HepG2 (cell line): ENCODE results near the gene SPAG9. TPM values are rescaled to one million over a fixed set of nuclear protein-coding genes. Genes with fewer than 3 reads are reported as not detected.

Experiments
- ATAC-seq: fragments of 200-7000 bp; cut with Tn5 transposase; 3 replicates; pipeline ENCODE4 v1.9.1; 2020; ENCODE audit warnings: mild to moderate bottlenecking, moderate library complexity
- BruUV-seq: library from RNA; stranded (reverse); fragments of 400-500 nt; replicated peaks from 2 replicates; lab custom pipeline; 2021; lab: Mats Ljungman, UMichigan
- CTCF ChIA-PET: fragments of 300-600 bp; formaldehyde crosslinking; extraction: SDS; loops from one replicate; lab custom pipeline; 2021; ENCODE audit warnings: low total read pairs, inconsistent platforms, low intra/inter-chr PET ratio; lab: Yijun Ruan, JAX
- POLR2A ChIA-PET: fragments of 350-600 bp; sonication (Branson Sonifier 250); formaldehyde crosslinking; loops from one replicate; lab custom pipeline; 2020; ENCODE audit warnings: antibody characterized with exemption, inconsistent platforms; lab: Yijun Ruan, JAX
- DNase-seq: peaks from one replicate; pipeline ENCODE4 v3.0.0-alpha.2; 2015; ENCODE audit warnings: low spot score
- FAIRE-seq: peaks from 3 replicates; lab custom pipeline; 2011; peaks lifted over from hg19 to GRCh38; lab: Jason Lieb, UNC
- H2AFZ ChIP-seq: one replicate; pipeline ENCODE4 v1.6.1; 2011; ENCODE audit warnings: low read length, inconsistent platforms
- H3K27ac ChIP-seq: fragments of 300-600 bp; 3 replicates; pipeline ENCODE4 v1.8.0; 2011; ENCODE audit warnings: mixed run types, mild to moderate bottlenecking, mixed read lengths, low read length, inconsistent platforms; ENCODE audit not compliant: insufficient read depth; ENCODE audit errors: extremely low read length
- H3K27me3 ChIP-seq, 2 experiments: fragments of 200-600 bp in 1 of 2; 2 replicates in 1 of 2; 3 replicates in 1 of 2; pipeline versions ENCODE4 v1.6.0 to v1.8.0; 2011; ENCODE audit warnings: low read length in 2 of 2, mild to moderate bottlenecking in 2 of 2, moderate library complexity in 2 of 2, inconsistent platforms in 1 of 2; ENCODE audit not compliant: insufficient read depth in 2 of 2, control insufficient read depth in 1 of 2
- H3K36me3 ChIP-seq, 2 experiments: fragments of 200-600 bp in 1 of 2; replicated peaks in 1 of 2; 2 replicates in 1 of 2; 3 replicates in 1 of 2; pipeline versions ENCODE4 v1.5.1 to v1.8.0; 2011; ENCODE audit warnings: low read length in 2 of 2, inconsistent platforms in 1 of 2; ENCODE audit not compliant: insufficient read depth in 2 of 2, control insufficient read depth in 1 of 2
- H3K4me1 ChIP-seq: 2 replicates; pipeline ENCODE4 v1.5.1; 2012; ENCODE audit warnings: low read length, inconsistent platforms; ENCODE audit not compliant: insufficient read depth
- H3K4me2 ChIP-seq: 2 replicates; pipeline ENCODE4 v1.6.0; 2011; ENCODE audit warnings: low read depth, low read length, inconsistent platforms
- H3K4me3 ChIP-seq, 3 experiments: fragments of 200-600 bp in 1 of 3; sonication (generic), shearing (Covaris generic) in 1 of 3; replicated peaks in 1 of 3; 2 replicates each; pipeline ENCODE4 v1.5.1; 2011 to 2016; ENCODE audit warnings: low read length in 3 of 3, inconsistent platforms in 2 of 3, low read depth in 2 of 3, mild to moderate bottlenecking in 2 of 3, control low read depth in 1 of 3, mixed read lengths in 1 of 3; ENCODE audit not compliant: insufficient read depth in 1 of 3
- H3K79me2 ChIP-seq: one replicate; pipeline ENCODE4 v1.6.1; 2011; ENCODE audit warnings: low read length, inconsistent platforms; ENCODE audit not compliant: insufficient read depth
- H3K9ac ChIP-seq: 2 replicates; pipeline ENCODE4 v1.6.0; 2011; ENCODE audit warnings: mild to moderate bottlenecking, low read depth, low read length, inconsistent platforms; ENCODE audit not compliant: insufficient read depth
- H3K9me3 ChIP-seq: 2 replicates; pipeline ENCODE4 v1.5.1; 2012; ENCODE audit warnings: mild to moderate bottlenecking, low read length
- H4K20me1 ChIP-seq: 2 replicates; pipeline ENCODE4 v1.6.0; 2011; ENCODE audit warnings: inconsistent platforms, mild to moderate bottlenecking, low read length, moderate library complexity; ENCODE audit not compliant: insufficient read depth
- CREB1 ChIP-seq, 2 experiments: fragments of 450-650 bp in 1 of 2; IDR thresholded peaks; 2 replicates each; pipeline ENCODE4 v1.6.1; 2016 to 2017; ENCODE audit warnings: control low read depth in 1 of 2, mild to moderate bottlenecking in 1 of 2, missing compliant biosample characterization in 1 of 2, missing genetic modification characterization in 1 of 2
- PITX1 ChIP-seq: sonication (generic); formaldehyde crosslinking; IDR thresholded peaks from 2 replicates; pipeline ENCODE4 v1.5.1; 2020; ENCODE audit warnings: mild to moderate bottlenecking, missing genetic modification reagents
- RBM22 ChIP-seq: fragments of 200-400 bp; formaldehyde crosslinking; optimal IDR thresholded peaks from 2 replicates; pipeline ENCODE3; 2017; ENCODE audit warnings: mild to moderate bottlenecking, low read length, moderate library complexity
- TBX2 ChIP-seq: sonication (generic); formaldehyde crosslinking; IDR thresholded peaks from 2 replicates; pipeline ENCODE4 v1.5.0; 2020; ENCODE audit warnings: missing genetic modification reagents, mild to moderate bottlenecking, borderline replicate concordance
- ZNF256 ChIP-seq: sonication (generic); formaldehyde crosslinking; conservative IDR thresholded peaks from 2 replicates; pipeline ENCODE4 v1.4.0; 2020; ENCODE audit warnings: missing genetic modification reagents
- ZSCAN12 ChIP-seq: sonication (generic); formaldehyde crosslinking; IDR thresholded peaks from 2 replicates; pipeline ENCODE4 v1.9.0; 2021; ENCODE audit warnings: mild to moderate bottlenecking, missing genetic modification reagents
- WGBS: methylation state at CpG from one replicate; pipeline ENCODE4 v1.1.6; 2017; ENCODE audit warnings: low lambda C conversion rate; 5-methylcytosine and 5-hydroxymethylcytosine counted together
- in situ Hi-C: cut with HindIII; loops from 2 replicates; pipeline ENCODE4 v1.10.0; 2017; ENCODE audit warnings: low pct_unique_long_range_greater_than_20kb; ENCODE audit not compliant: extremely low pct_ligation_motif_present
- intact Hi-C: fragments of 100-400 bp; cut with micrococcal nuclease; formaldehyde crosslinking; loops from one replicate; pipeline ENCODE4 v1.10.0; 2022; ENCODE audit not compliant: unreplicated experiment
- polyA plus RNA-seq, 8 experiments: library from polyadenylated mRNA; depleted of rRNA in 3 of 8; stranded (reverse) in 7 of 8; unstranded in 1 of 8; fragments of >200 nt; fragmentation: Illumina TruSeq in 4 of 8; extraction: Trizol in 4 of 8; gene quantifications; 2 replicates each; pipeline versions ENCODE4 v1.2.1 to v1.2.3, GENCODE V29; 2011 to 2016; ENCODE audit warnings: low read depth in 4 of 8, missing spikeins in 1 of 8, mixed read lengths in 1 of 8; ENCODE audit not compliant: insufficient read depth in 1 of 8
- total RNA-seq, 5 experiments: library from RNA; depleted of rRNA; stranded (reverse); fragments of >200 nt; fragmentation: Illumina TruSeq; extraction: Trizol; gene quantifications; 2 replicates each; pipeline ENCODE4 v1.2.3, GENCODE V29; 2016; ENCODE audit warnings: low read depth in 1 of 5
- TF ChIP-seq, protein P1 (sequence below): sonication (generic); formaldehyde crosslinking; IDR thresholded peaks from 2 replicates; pipeline ENCODE4 v1.4.0; 2020; ENCODE audit warnings: missing genetic modification reagents, borderline replicate concordance
- TF ChIP-seq, protein P2 (sequence below): sonication (generic); formaldehyde crosslinking; IDR thresholded peaks from 2 replicates; pipeline ENCODE4 v1.4.0; 2020; ENCODE audit warnings: missing genetic modification reagents
- TF ChIP-seq, protein P3 (sequence below): sonication (generic); formaldehyde crosslinking; IDR thresholded peaks from 2 replicates; pipeline ENCODE4 v1.4.0; 2020; ENCODE audit warnings: missing genetic modification reagents

SPAG9 gene
- total and polyA plus RNA-seq, 2 of the 13 experiments (the other 11 are each of a cell fraction or from before 2014, with no cell fraction given): 43.2 to 78.6 TPM

DNA sequence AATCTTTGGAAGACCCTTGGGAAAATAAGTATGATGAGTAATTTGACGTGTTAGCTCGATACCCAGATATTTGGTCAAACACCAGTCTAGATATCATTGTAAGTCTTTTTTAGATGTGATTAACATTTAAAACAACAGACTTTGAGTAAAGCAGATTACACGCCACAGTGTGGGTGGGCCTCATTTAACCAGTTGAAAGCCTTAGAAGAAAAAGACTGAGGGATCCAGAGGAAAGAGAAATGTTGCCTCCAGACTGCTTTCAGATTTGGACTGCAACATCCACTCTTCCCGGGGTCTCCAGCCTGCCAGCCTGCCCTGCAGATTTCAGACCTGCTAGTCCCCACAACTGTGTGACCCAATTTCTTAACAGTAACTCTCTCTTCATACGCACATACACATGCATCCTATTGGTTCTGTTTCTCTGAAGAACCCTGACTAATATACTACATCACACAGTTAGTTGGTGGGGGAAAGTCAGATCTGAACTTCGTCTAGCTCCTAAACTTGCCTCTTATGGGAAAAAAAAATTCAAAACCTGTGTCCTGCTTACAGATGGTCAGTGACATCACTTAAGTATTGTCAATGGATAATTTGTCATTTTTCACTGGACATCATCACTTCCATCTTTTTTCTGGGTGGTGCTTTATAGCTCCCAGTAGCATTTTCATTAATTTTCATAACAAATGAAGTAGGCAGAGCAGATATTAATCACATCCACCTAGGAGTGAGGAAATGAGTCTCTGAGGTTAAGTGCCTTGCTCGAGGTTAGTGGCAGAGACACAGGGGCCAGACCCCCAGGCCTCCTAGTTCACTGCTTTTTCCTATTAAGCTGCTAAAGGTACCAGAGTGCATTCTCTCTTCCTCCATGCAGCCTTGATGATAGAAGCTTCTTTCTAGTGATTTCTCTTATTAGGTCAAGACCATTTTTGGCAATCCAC lies 146.8 kb downstream of the SPAG9 start:
- DNase-seq (no peak), FAIRE-seq (no peak), ATAC-seq (no peak)
- intact Hi-C loops: no loop called here
- H3K4me2 ChIP-seq: no peak overlapping the region
- peaks cover 24% of the 10 kb centered on the region for H3K4me1 ChIP-seq
- no peaks in the 10 kb centered on the region for H3K27me3 ChIP-seq
- H3K36me3 ChIP-seq: peaks cover 7 to 51% of the 10 kb centered on the region in 2 experiments
- CTCF ChIA-PET: no interaction called here
- TF ChIP-seq CREB1 (IDR thresholded peaks at IDR 0.05) (peak; percentile 54), CREB1 (CRISPR knock-in tag; IDR thresholded peaks at IDR 0.05) (no peak), RBM22 (peak; percentile 18), PITX1 (CRISPR knock-in tag) (no peak)
- no peaks in the 10 kb centered on the region for H3K79me2 ChIP-seq
- no peaks in the 10 kb centered on the region for H4K20me1 ChIP-seq
- no peak overlapping the region for H3K27ac ChIP-seq
- no TSS peak for BruUV-seq
- in situ Hi-C loops: no loop called here
- 96% methylated on average over 7 of the region's 7 CpGs for WGBS
- H3K9me3 ChIP-seq: no peaks in the 10 kb centered on the region
- H3K9ac ChIP-seq: no peak overlapping the region
- POLR2A ChIA-PET: no interaction called here
- no peak overlapping the region for H2AFZ ChIP-seq
- H3K4me3 ChIP-seq: no peak overlapping the region

DNA sequence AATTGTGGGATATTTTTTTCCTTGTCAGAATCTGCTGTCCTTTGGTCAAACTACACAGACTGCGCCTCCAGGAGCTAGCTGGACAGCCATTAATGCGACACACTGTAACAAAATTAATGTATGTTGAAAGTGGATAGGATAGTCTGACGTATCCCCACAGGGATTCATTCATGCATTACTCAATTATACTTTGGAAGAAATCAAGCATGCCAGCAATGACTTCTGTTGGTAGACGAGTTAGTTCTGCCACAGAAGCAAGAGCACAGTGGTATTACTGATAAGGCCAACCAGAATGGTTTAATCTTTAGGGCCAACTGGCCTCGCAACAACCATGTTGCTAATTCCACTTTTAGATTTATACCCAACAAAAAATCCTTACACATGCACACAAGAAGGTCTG lies 148.1 kb downstream of the SPAG9 start:
- Histone ChIP-seq H3K9me3 (no peaks in the 10 kb centered on the region), H3K27ac (no peak overlapping the region), H3K4me3 (no peak overlapping the region), H2AFZ (no peak overlapping the region), H3K4me2 (no peak overlapping the region), H3K27me3 (no peaks in the 10 kb centered on the region), H3K36me3 (peaks cover 7 to 51% of the 10 kb centered on the region in 2 experiments), H3K79me2 (no peaks in the 10 kb centered on the region), H3K4me1 (peaks cover 11% of the 10 kb centered on the region), H3K9ac (no peak overlapping the region), H4K20me1 (no peaks in the 10 kb centered on the region)
- intact Hi-C loops: no loop called here
- in situ Hi-C loops: no loop called here
- ChIA-PET CTCF (no interaction called here), POLR2A (no interaction called here)
- DNase-seq: no peak
- no TSS peak for BruUV-seq
- 100% methylated on average over 5 of the region's 5 CpGs for WGBS
- ATAC-seq: no peak
- FAIRE-seq: no peak
- TF ChIP-seq, protein P1, sequence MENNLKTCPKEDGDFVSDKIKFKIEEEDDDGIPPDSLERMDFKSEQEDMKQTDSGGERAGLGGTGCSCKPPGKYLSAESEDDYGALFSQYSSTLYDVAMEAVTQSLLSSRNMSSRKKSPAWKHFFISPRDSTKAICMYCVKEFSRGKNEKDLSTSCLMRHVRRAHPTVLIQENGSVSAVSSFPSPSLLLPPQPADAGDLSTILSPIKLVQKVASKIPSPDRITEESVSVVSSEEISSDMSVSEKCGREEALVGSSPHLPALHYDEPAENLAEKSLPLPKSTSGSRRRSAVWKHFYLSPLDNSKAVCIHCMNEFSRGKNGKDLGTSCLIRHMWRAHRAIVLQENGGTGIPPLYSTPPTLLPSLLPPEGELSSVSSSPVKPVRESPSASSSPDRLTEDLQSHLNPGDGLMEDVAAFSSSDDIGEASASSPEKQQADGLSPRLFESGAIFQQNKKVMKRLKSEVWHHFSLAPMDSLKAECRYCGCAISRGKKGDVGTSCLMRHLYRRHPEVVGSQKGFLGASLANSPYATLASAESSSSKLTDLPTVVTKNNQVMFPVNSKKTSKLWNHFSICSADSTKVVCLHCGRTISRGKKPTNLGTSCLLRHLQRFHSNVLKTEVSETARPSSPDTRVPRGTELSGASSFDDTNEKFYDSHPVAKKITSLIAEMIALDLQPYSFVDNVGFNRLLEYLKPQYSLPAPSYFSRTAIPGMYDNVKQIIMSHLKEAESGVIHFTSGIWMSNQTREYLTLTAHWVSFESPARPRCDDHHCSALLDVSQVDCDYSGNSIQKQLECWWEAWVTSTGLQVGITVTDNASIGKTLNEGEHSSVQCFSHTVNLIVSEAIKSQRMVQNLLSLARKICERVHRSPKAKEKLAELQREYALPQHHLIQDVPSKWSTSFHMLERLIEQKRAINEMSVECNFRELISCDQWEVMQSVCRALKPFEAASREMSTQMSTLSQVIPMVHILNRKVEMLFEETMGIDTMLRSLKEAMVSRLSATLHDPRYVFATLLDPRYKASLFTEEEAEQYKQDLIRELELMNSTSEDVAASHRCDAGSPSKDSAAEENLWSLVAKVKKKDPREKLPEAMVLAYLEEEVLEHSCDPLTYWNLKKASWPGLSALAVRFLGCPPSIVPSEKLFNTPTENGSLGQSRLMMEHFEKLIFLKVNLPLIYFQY (CRISPR knock-in tag): no peak
- TF ChIP-seq TBX2 (no peak), ZSCAN12 (CRISPR knock-in tag) (no peak), ZNF256 (CRISPR knock-in tag) (no peak)
- TF ChIP-seq, protein P2, sequence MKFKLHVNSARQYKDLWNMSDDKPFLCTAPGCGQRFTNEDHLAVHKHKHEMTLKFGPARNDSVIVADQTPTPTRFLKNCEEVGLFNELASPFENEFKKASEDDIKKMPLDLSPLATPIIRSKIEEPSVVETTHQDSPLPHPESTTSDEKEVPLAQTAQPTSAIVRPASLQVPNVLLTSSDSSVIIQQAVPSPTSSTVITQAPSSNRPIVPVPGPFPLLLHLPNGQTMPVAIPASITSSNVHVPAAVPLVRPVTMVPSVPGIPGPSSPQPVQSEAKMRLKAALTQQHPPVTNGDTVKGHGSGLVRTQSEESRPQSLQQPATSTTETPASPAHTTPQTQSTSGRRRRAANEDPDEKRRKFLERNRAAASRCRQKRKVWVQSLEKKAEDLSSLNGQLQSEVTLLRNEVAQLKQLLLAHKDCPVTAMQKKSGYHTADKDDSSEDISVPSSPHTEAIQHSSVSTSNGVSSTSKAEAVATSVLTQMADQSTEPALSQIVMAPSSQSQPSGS (CRISPR knock-in tag): no peak
- TF ChIP-seq, protein P3, sequence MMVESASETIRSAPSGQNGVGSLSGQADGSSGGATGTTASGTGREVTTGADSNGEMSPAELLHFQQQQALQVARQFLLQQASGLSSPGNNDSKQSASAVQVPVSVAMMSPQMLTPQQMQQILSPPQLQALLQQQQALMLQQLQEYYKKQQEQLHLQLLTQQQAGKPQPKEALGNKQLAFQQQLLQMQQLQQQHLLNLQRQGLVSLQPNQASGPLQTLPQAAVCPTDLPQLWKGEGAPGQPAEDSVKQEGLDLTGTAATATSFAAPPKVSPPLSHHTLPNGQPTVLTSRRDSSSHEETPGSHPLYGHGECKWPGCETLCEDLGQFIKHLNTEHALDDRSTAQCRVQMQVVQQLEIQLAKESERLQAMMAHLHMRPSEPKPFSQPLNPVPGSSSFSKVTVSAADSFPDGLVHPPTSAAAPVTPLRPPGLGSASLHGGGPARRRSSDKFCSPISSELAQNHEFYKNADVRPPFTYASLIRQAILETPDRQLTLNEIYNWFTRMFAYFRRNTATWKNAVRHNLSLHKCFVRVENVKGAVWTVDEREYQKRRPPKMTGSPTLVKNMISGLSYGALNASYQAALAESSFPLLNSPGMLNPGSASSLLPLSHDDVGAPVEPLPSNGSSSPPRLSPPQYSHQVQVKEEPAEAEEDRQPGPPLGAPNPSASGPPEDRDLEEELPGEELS (CRISPR knock-in tag): no peak
